IMR-90 (cell line): ENCODE results near the gene RNF227. TPM values are rescaled to one million over a fixed set of nuclear protein-coding genes. Genes with fewer than 3 reads are reported as not detected.

Experiments used
- ATAC-seq: fragments of 200-7000 bp; cut with Tn5 transposase; 2 replicates; pipeline ENCODE4 v1.9.1; 2020; ENCODE audit warnings: low read depth, mild to moderate bottlenecking, moderate library complexity
- BruUV-seq: library from RNA; stranded (reverse); fragments of 400-500 nt; replicated peaks from 2 replicates; lab custom pipeline; 2021; lab: Mats Ljungman, UMichigan
- CTCF ChIA-PET: fragments of 300-600 bp; formaldehyde crosslinking; extraction: SDS; loops from one replicate; lab custom pipeline; 2021; ENCODE audit warnings: antibody characterized with exemption; lab: Yijun Ruan, JAX
- POLR2A ChIA-PET: fragments of 300-600 bp; sonication (Branson Sonifier 250); formaldehyde crosslinking; loops from one replicate; lab custom pipeline; 2022; ENCODE audit warnings: antibody characterized with exemption; ENCODE audit not compliant: unreplicated experiment; lab: Charles Lee
- DNase-seq: peaks from one replicate; pipeline ENCODE4 v3.0.0; 2013
- H2AFZ ChIP-seq: replicated peaks from 2 replicates; pipeline ENCODE3; 2013; ENCODE audit warnings: low read length, mild to moderate bottlenecking; ENCODE audit not compliant: poor library complexity
- H2AK5ac ChIP-seq: 2 replicates; pipeline ENCODE4 v1.6.1; 2013; ENCODE audit warnings: low read depth, low read length, inconsistent platforms
- H2AK9ac ChIP-seq: replicated peaks from 2 replicates; pipeline ENCODE3; 2013; ENCODE audit warnings: mild to moderate bottlenecking, low read depth, low read length, moderate library complexity; ENCODE audit not compliant: poor library complexity
- H2BK120ac ChIP-seq: 2 replicates; pipeline ENCODE4 v1.6.1; 2013; ENCODE audit warnings: low read depth, low read length, inconsistent platforms
- H2BK15ac ChIP-seq: 3 replicates; pipeline ENCODE4 v1.6.1; 2013; ENCODE audit warnings: low read depth, low read length, inconsistent platforms
- H2BK20ac ChIP-seq: 2 replicates; pipeline ENCODE4 v1.6.1; 2013; ENCODE audit warnings: low read depth, mild to moderate bottlenecking, inconsistent platforms, low read length, moderate library complexity
- H2BK5ac ChIP-seq: 2 replicates; pipeline ENCODE4 v1.6.1; 2013; ENCODE audit warnings: mild to moderate bottlenecking, low read depth, low read length, inconsistent platforms; ENCODE audit not compliant: poor library complexity, severe bottlenecking
- H3K14ac ChIP-seq: replicated peaks from 2 replicates; pipeline ENCODE4 v1.6.1; 2013; ENCODE audit warnings: low read depth, low read length, inconsistent platforms
- H3K18ac ChIP-seq: 2 replicates; pipeline ENCODE4 v1.6.1; 2013; ENCODE audit warnings: low read depth, low read length, control low read depth
- H3K23ac ChIP-seq: 2 replicates; pipeline ENCODE4 v1.6.1; 2013; ENCODE audit warnings: low read depth, low read length, inconsistent platforms
- H3K27ac ChIP-seq: 2 replicates; pipeline ENCODE4 v1.5.1; 2013; ENCODE audit warnings: mild to moderate bottlenecking, control low read depth, low read length; ENCODE audit not compliant: insufficient read depth
- H3K27me3 ChIP-seq: 2 replicates; pipeline ENCODE4 v1.6.1; 2013; ENCODE audit warnings: low read length; ENCODE audit not compliant: control insufficient read depth, insufficient read depth
- H3K36me3 ChIP-seq: 2 replicates; pipeline ENCODE4 v1.6.1; 2013; ENCODE audit warnings: low read length, mixed read lengths; ENCODE audit not compliant: control insufficient read depth, insufficient read depth
- H3K4ac ChIP-seq: 2 replicates; pipeline ENCODE4 v1.6.1; 2013; ENCODE audit warnings: low read depth, low read length, inconsistent platforms
- H3K4me1 ChIP-seq: 2 replicates; pipeline ENCODE4 v1.6.1; 2013; ENCODE audit warnings: low read length, mixed read lengths; ENCODE audit not compliant: control insufficient read depth, insufficient read depth
- H3K4me2 ChIP-seq: 2 replicates; pipeline ENCODE4 v1.6.1; 2013; ENCODE audit warnings: low read depth, mild to moderate bottlenecking, control low read depth, low read length, moderate library complexity
- H3K4me3 ChIP-seq: 2 replicates; pipeline ENCODE4 v1.5.1; 2013; ENCODE audit warnings: low read depth, mild to moderate bottlenecking, control low read depth, low read length, moderate library complexity; ENCODE audit not compliant: insufficient read depth
- H3K56ac ChIP-seq: 2 replicates; pipeline ENCODE4 v1.6.1; 2013; ENCODE audit warnings: low read length, inconsistent platforms; ENCODE audit not compliant: insufficient read depth; ENCODE audit errors: extremely low read depth
- H3K79me1 ChIP-seq, 2 experiments: 2 replicates each; pipeline ENCODE4 v1.6.1; 2013; ENCODE audit warnings: low read length in 2 of 2, inconsistent platforms in 1 of 2, low read depth in 1 of 2
- H3K9ac ChIP-seq: 2 replicates; pipeline ENCODE4 v1.6.1; 2013; ENCODE audit warnings: low read depth, low read length, control low read depth
- H3K9me1 ChIP-seq: 2 replicates; pipeline ENCODE4 v1.6.1; 2013; ENCODE audit warnings: low read length, inconsistent platforms; ENCODE audit not compliant: insufficient read depth
- H3K9me3 ChIP-seq: 2 replicates; pipeline ENCODE4 v1.6.1; 2013; ENCODE audit warnings: low read length; ENCODE audit not compliant: control insufficient read depth, insufficient read depth
- H4K20me1 ChIP-seq: 2 replicates; pipeline ENCODE4 v1.6.1; 2013; ENCODE audit warnings: low read length, inconsistent platforms; ENCODE audit not compliant: insufficient read depth
- H4K5ac ChIP-seq: 2 replicates; pipeline ENCODE4 v1.6.1; 2013; ENCODE audit warnings: mild to moderate bottlenecking, low read depth, low read length, control low read depth
- H4K8ac ChIP-seq, 2 experiments: 2 replicates each; pipeline ENCODE4 v1.6.1; 2013; ENCODE audit warnings: low read depth in 2 of 2, low read length in 2 of 2, control low read depth in 1 of 2, inconsistent platforms in 1 of 2
- H4K91ac ChIP-seq: 2 replicates; pipeline ENCODE4 v1.6.1; 2013; ENCODE audit warnings: low read depth, low read length, inconsistent platforms; ENCODE audit not compliant: insufficient read depth
- BHLHE40 ChIP-seq: fragments of 150-350 bp; IDR thresholded peaks from 2 replicates; pipeline ENCODE4 v1.6.1; 2016; ENCODE audit warnings: mild to moderate bottlenecking, low read depth, low read length
- FOS ChIP-seq: fragments of 150-350 bp; IDR thresholded peaks from 2 replicates; pipeline ENCODE4 v1.6.1; 2016; ENCODE audit warnings: low read depth, low read length
- MAZ ChIP-seq: IDR thresholded peaks from 2 replicates; pipeline ENCODE4 v1.6.1; 2012; ENCODE audit warnings: low read depth, mild to moderate bottlenecking, low read length, improper control_type of control experiment, moderate library complexity, borderline replicate concordance
- RCOR1 ChIP-seq: IDR thresholded peaks from 2 replicates; pipeline ENCODE4 v1.6.1; 2012; ENCODE audit warnings: mild to moderate bottlenecking, low read length, improper control_type of control experiment; ENCODE audit not compliant: insufficient replicate concordance
- WGBS, 2 experiments: methylation state at CpG; one replicate each; pipeline versions ENCODE4 v1.1.5 to v1.1.7; 2013; ENCODE audit warnings: missing lambda C conversion rate in 2 of 2; ENCODE audit not compliant: insufficient read length in 1 of 2; ENCODE audit errors: extremely low coverage in 2 of 2; 5-methylcytosine and 5-hydroxymethylcytosine counted together
- dilution Hi-C: fragments of 300-500 bp; cut with HindIII; formaldehyde crosslinking; loops from one replicate; pipeline ENCODE4 v1.14.3; 2018; ENCODE audit warnings: low sequenced_read_pairs; ENCODE audit not compliant: unreplicated experiment
- in situ Hi-C: fragments of 300-500 bp; cut with MboI; formaldehyde crosslinking; loops from 3 replicates; pipeline ENCODE4 v1.14.3; 2019; ENCODE audit warnings: low sequenced_read_pairs, inconsistent platforms, mixed read lengths
- intact Hi-C: fragments of 100-400 bp; cut with micrococcal nuclease; formaldehyde crosslinking; loops from 2 replicates; pipeline ENCODE4 v1.10.0; 2022
- polyA plus RNA-seq, 3 experiments: library from polyadenylated mRNA; depleted of rRNA; stranded (reverse); fragments of >200 nt; gene quantifications; 2 replicates each; pipeline ENCODE4 v1.2.3, GENCODE V29; 2012; ENCODE audit warnings: low replicate concordance in 1 of 3
- total RNA-seq: library from RNA; depleted of rRNA; stranded (reverse); fragments of >200 nt; gene quantifications from 2 replicates; pipeline ENCODE4 v1.2.3, GENCODE V29; 2012
- TF ChIP-seq, protein P1 (sequence below): fragments of 150-350 bp; IDR thresholded peaks from 2 replicates; pipeline ENCODE4 v1.6.1; 2016; ENCODE audit warnings: low read depth, mild to moderate bottlenecking, low read length, moderate library complexity, borderline replicate concordance

The RNF227 gene
- total and polyA plus RNA-seq, 2 of the 4 experiments (the other 2 are of a cell fraction), result 1.3 to 3.1 TPM

GRCh38 chr17:7885367-7886226 is 30.5 kb downstream of the RNF227 start:
- peak overlapping the region; percentile 87 for H3K56ac ChIP-seq
- no peak overlapping the region for H2BK20ac ChIP-seq
- H3K4me1 ChIP-seq, result peaks cover 28% of the 10 kb centered on the region
- peak overlapping the region; percentile 93 for H3K18ac ChIP-seq
- dilution Hi-C loops, result no loop called here
- in situ Hi-C loops, result no loop called here
- no peaks in the 10 kb centered on the region for H3K27me3 ChIP-seq
- 0% methylated on average over 18 of the region's 64 CpGs; no CpG with 5 or more reads in 1 of the 2 experiments for WGBS, 2 experiments
- no peaks in the 10 kb centered on the region for H3K9me3 ChIP-seq
- peak overlapping the region; percentile 98 for H3K14ac ChIP-seq
- H3K9ac ChIP-seq, result peak overlapping the region; percentile 99
- H2BK15ac ChIP-seq, result no peak overlapping the region; the same call in 2 of the 3 replicates
- peak overlapping the region; percentile 99 for H3K4me2 ChIP-seq
- TF ChIP-seq FOS, result no peak
- TF ChIP-seq, protein P1, sequence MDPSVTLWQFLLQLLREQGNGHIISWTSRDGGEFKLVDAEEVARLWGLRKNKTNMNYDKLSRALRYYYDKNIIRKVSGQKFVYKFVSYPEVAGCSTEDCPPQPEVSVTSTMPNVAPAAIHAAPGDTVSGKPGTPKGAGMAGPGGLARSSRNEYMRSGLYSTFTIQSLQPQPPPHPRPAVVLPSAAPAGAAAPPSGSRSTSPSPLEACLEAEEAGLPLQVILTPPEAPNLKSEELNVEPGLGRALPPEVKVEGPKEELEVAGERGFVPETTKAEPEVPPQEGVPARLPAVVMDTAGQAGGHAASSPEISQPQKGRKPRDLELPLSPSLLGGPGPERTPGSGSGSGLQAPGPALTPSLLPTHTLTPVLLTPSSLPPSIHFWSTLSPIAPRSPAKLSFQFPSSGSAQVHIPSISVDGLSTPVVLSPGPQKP, result no peak
- no peak for TF ChIP-seq RCOR1
- TF ChIP-seq MAZ, result 0 out of 2 replicates have a peak, but pooled peaks have one; percentile 16
- TF ChIP-seq BHLHE40, result no peak
- ChIA-PET POLR2A (no interaction called here), CTCF (interaction anchor here (0.6 kb wide), 2 partner anchors 22 to 23 kb away, joined by 3 to 4 read pairs; no protein-coding TSS in a partner anchor)
- H4K91ac ChIP-seq, result peak overlapping the region; percentile 91
- H2AFZ ChIP-seq, result peak overlapping the region; percentile 86
- H2AK9ac ChIP-seq, result peak overlapping the region; percentile 100
- H3K4me3 ChIP-seq, result peak overlapping the region; percentile 98
- peaks cover 12% of the 10 kb centered on the region for H3K9me1 ChIP-seq
- peak overlapping the region; percentile 92 for H4K5ac ChIP-seq
- H3K4ac ChIP-seq, result peak overlapping the region; percentile 99
- H2BK5ac ChIP-seq, result peak overlapping the region; percentile 98
- H3K23ac ChIP-seq, result peak overlapping the region; percentile 96
- BruUV-seq, result no TSS peak
- peak overlapping the region; percentile 98 for H2AK5ac ChIP-seq
- H3K27ac ChIP-seq, result peak overlapping the region; percentile 100
- H2BK120ac ChIP-seq, result peak overlapping the region; percentile 87
- intact Hi-C loops, result no loop called here
- ATAC-seq, result peak; percentile 2; the same call in 1 of the 2 replicates
- peak overlapping the region; percentile 36 to 78; a peak in 3 of 4 replicates for H4K8ac ChIP-seq
- peaks cover 14% of the 10 kb centered on the region for H4K20me1 ChIP-seq
- peaks cover 13% of the 10 kb centered on the region for H3K36me3 ChIP-seq
- peaks cover 11 to 59% of the 10 kb centered on the region in 2 experiments for H3K79me1 ChIP-seq
- DNase-seq, result peak; percentile 14
